Measurements from ENCODE around the gene RGPD8. TPM values are rescaled to one million over a fixed set of nuclear protein-coding genes. Genes with fewer than 3 reads are reported as not detected.

RGPD8 gene
- 22.5 and 43.3 TPM in 2 replicates for total RNA-seq

GRCh38 chr2:112433480-112433879 is at the start of gene RGPD8:
RGPD8 (minus strand) TSS chr2:112433645; CDS start chr2:112433453, 192 bp downstream.

GRCh38 chr2:112481528-112482233 is 48.2 kb upstream of the RGPD8 start, which contains the start of gene TTL:
TTL (plus strand) TSS chr2:112482156; CDS start chr2:112482345, 189 bp downstream.

Small RNA genes within 50 kb of the gene (small RNA-seq; reads per million reads assigned to genes)
- gene AC115115.1 = not detected

Other genes with a start within 250 kb of the RGPD8 start
- 14.0 and 42.8 TPM in 2 replicates for gene ZC3H8, start 178.6 kb downstream of the RGPD8 start, total RNA-seq
- gene ZC3H6, start 158.0 kb downstream of the RGPD8 start, total RNA-seq = 7.8 and 8.6 TPM in 2 replicates
- gene TTL, start 48.5 kb upstream of the RGPD8 start, total RNA-seq = 63.0 and 71.1 TPM in 2 replicates
- gene POLR1B, start 108.8 kb upstream of the RGPD8 start, total RNA-seq = 13.9 and 14.8 TPM in 2 replicates
- 10.3 and 11.2 TPM in 2 replicates for gene CHCHD5, start 151.0 kb upstream of the RGPD8 start, total RNA-seq
- gene SLC20A1, start 212.3 kb upstream of the RGPD8 start, total RNA-seq = 51.7 and 61.2 TPM in 2 replicates

Measured in articular chondrocyte of knee joint (primary cell).